NCI-H1048 (cell line): Measurements from ENCODE around the gene SPDYA.
"Not testable (repeated sequence)": the region's sequence is repeated elsewhere in the genome, so short reads cannot be mapped to it uniquely, and the experiment has no call there.

ENCODE experiments used
- DNase-seq: peaks from one replicate; lab custom pipeline; 2025; lab: John Stamatoyannopoulos, UW

The SPDYA gene

GRCh38 chr2:28810384-28811285, at the start of gene SPDYA:
Gene SPDYA, plus strand, starts transcription at chr2:28810834. Its CDS starts 5,181 bp downstream, at chr2:28816015.
- DNase-seq, result no peak

- no peak for DNase-seq
These were observed 49.2 kb upstream of the SPDYA start for GRCh38 chr2:28761420-28761819.

GRCh38 chr2:28764909-28765711, 45.5 kb upstream of the SPDYA start:
- DNase-seq, result no peak

- DNase-seq, result no peak
These were observed 44.6 kb upstream of the SPDYA start for GRCh38 chr2:28766070-28766469.

- no peak for DNase-seq
These were observed 43.3 kb upstream of the SPDYA start for GRCh38 chr2:28767337-28767736.

GRCh38 chr2:28768422-28768821, 42.2 kb upstream of the SPDYA start:
- no peak for DNase-seq

GRCh38 chr2:28768952-28769351, 41.7 kb upstream of the SPDYA start:
- no peak for DNase-seq

GRCh38 chr2:28772351-28772750, 38.3 kb upstream of the SPDYA start:
- DNase-seq, result no peak

- DNase-seq, result no peak
These were observed 34.2 kb upstream of the SPDYA start for GRCh38 chr2:28776471-28776870.

- no peak for DNase-seq
These were observed 32.2 kb upstream of the SPDYA start for GRCh38 chr2:28778392-28778791.

- DNase-seq, result no peak
These were observed 31.6 kb upstream of the SPDYA start for GRCh38 chr2:28779001-28779400.

- no peak for DNase-seq
These were observed 30.1 kb upstream of the SPDYA start for GRCh38 chr2:28780496-28780895.

GRCh38 chr2:28782423-28782822, 28.2 kb upstream of the SPDYA start:
- DNase-seq, result no peak

- not testable (repeated sequence) for DNase-seq
These were observed 26.1 kb upstream of the SPDYA start for GRCh38 chr2:28784570-28784969.

GRCh38 chr2:28796620-28797019, 14.0 kb upstream of the SPDYA start:
- no peak for DNase-seq

- no peak for DNase-seq
These were observed 8.9 kb upstream of the SPDYA start for GRCh38 chr2:28801726-28802125.

GRCh38 chr2:28802975-28803429, 7.6 kb upstream of the SPDYA start:
- DNase-seq, result no peak

- DNase-seq, result no peak
These were observed 707 bp upstream of the SPDYA start for GRCh38 chr2:28809927-28810326.

GRCh38 chr2:28818053-28818452, 7.4 kb downstream of the SPDYA start:
- DNase-seq, result no peak

GRCh38 chr2:28821295-28821958, 10.8 kb downstream of the SPDYA start:
- DNase-seq, result no peak

GRCh38 chr2:28822036-28822435, 11.4 kb downstream of the SPDYA start:
- no peak for DNase-seq

GRCh38 chr2:28824207-28824606, 13.6 kb downstream of the SPDYA start:
- no peak for DNase-seq
